Rectal smooth muscle tissue (tissue), 1 donor: ENCODE measurements around the gene ZFYVE27.

Source experiments
- H3K27ac ChIP-seq: one replicate; pipeline ENCODE4 v1.7.0; 2013; ENCODE audit warnings: low read depth, low read length, inconsistent platforms
- H3K27me3 ChIP-seq: one replicate; pipeline ENCODE4 v1.7.0; 2013; ENCODE audit warnings: low read length; ENCODE audit not compliant: control insufficient read depth, insufficient read depth
- H3K36me3 ChIP-seq: one replicate; pipeline ENCODE4 v1.7.0; 2013; ENCODE audit warnings: low read length; ENCODE audit not compliant: control insufficient read depth, insufficient read depth
- H3K4me1 ChIP-seq: one replicate; pipeline ENCODE4 v1.7.0; 2013; ENCODE audit warnings: low read length; ENCODE audit not compliant: control insufficient read depth, insufficient read depth
- H3K4me3 ChIP-seq: one replicate; pipeline ENCODE4 v1.7.0; 2013; ENCODE audit warnings: low read length
- H3K9ac ChIP-seq: one replicate; pipeline ENCODE4 v1.7.0; 2013; ENCODE audit warnings: low read length

ZFYVE27 gene

GRCh38 chr10:97740613-97741012 is 3.7 kb downstream of the ZFYVE27 start:
- Histone ChIP-seq H3K4me3 (no peak overlapping the region), H3K4me1 (peaks cover 13% of the 10 kb centered on the region), H3K36me3 (peaks cover 30% of the 10 kb centered on the region), H3K27ac (no peak overlapping the region), H3K27me3 (no peaks in the 10 kb centered on the region), H3K9ac (no peak overlapping the region)

- peaks cover 37% of the 10 kb centered on the region for H3K36me3 ChIP-seq
- H3K9ac ChIP-seq: no peak overlapping the region
- peaks cover 3% of the 10 kb centered on the region for H3K4me1 ChIP-seq
- H3K27ac ChIP-seq: no peak overlapping the region
- H3K4me3 ChIP-seq: no peak overlapping the region
- no peaks in the 10 kb centered on the region for H3K27me3 ChIP-seq
These were observed 6.4 kb downstream of the ZFYVE27 start for GRCh38 chr10:97743169-97743943.

- Histone ChIP-seq H3K27me3 (no peaks in the 10 kb centered on the region), H3K27ac (no peak overlapping the region), H3K36me3 (peaks cover 38% of the 10 kb centered on the region)
These were observed 7.6 kb downstream of the ZFYVE27 start for GRCh38 chr10:97744405-97745035.

GRCh38 chr10:97747573-97747972 is 10.6 kb downstream of the ZFYVE27 start:
- no peaks in the 10 kb centered on the region for H3K4me1 ChIP-seq
- no peaks in the 10 kb centered on the region for H3K27me3 ChIP-seq
- H3K4me3 ChIP-seq: no peak overlapping the region
- H3K36me3 ChIP-seq: peaks cover 56% of the 10 kb centered on the region
- H3K27ac ChIP-seq: no peak overlapping the region
- H3K9ac ChIP-seq: no peak overlapping the region

More at GRCh38 chr10:97744405-97745035, 7.6 kb downstream of the ZFYVE27 start:
- Histone ChIP-seq H3K4me1 (no peaks in the 10 kb centered on the region), H3K9ac (no peak overlapping the region), H3K4me3 (no peak overlapping the region)

- Histone ChIP-seq H3K4me3 (no peak overlapping the region), H3K27me3 (no peaks in the 10 kb centered on the region), H3K4me1 (no peaks in the 10 kb centered on the region), H3K27ac (no peak overlapping the region), H3K36me3 (peaks cover 58% of the 10 kb centered on the region), H3K9ac (no peak overlapping the region)
These were observed 11.2 kb downstream of the ZFYVE27 start for GRCh38 chr10:97748116-97748515.

- Histone ChIP-seq H3K9ac (no peak overlapping the region), H3K36me3 (peaks cover 66% of the 10 kb centered on the region), H3K27me3 (no peaks in the 10 kb centered on the region), H3K27ac (no peak overlapping the region), H3K4me3 (no peak overlapping the region), H3K4me1 (no peaks in the 10 kb centered on the region)
These were observed 16.0 kb downstream of the ZFYVE27 start for GRCh38 chr10:97752956-97753355.

- Histone ChIP-seq H3K9ac (no peak overlapping the region), H3K36me3 (peaks cover 58% of the 10 kb centered on the region), H3K27ac (no peak overlapping the region), H3K27me3 (no peaks in the 10 kb centered on the region), H3K4me3 (no peak overlapping the region), H3K4me1 (no peaks in the 10 kb centered on the region)
These were observed 17.8 kb downstream of the ZFYVE27 start for GRCh38 chr10:97754726-97755125.

GRCh38 chr10:97755718-97756117 is 18.8 kb downstream of the ZFYVE27 start:
- no peak overlapping the region for H3K27ac ChIP-seq
- H3K27me3 ChIP-seq: no peaks in the 10 kb centered on the region
- no peak overlapping the region for H3K4me3 ChIP-seq
- no peaks in the 10 kb centered on the region for H3K4me1 ChIP-seq
- no peak overlapping the region for H3K9ac ChIP-seq
- H3K36me3 ChIP-seq: peaks cover 58% of the 10 kb centered on the region

- Histone ChIP-seq H3K4me1 (no peaks in the 10 kb centered on the region), H3K36me3 (peaks cover 49% of the 10 kb centered on the region), H3K27ac (no peak overlapping the region), H3K27me3 (no peaks in the 10 kb centered on the region), H3K9ac (no peak overlapping the region), H3K4me3 (no peak overlapping the region)
These were observed 20.5 kb downstream of the ZFYVE27 start for GRCh38 chr10:97757471-97757870.

GRCh38 chr10:97759158-97759887 is 22.4 kb downstream of the ZFYVE27 start:
- Histone ChIP-seq H3K4me1 (no peaks in the 10 kb centered on the region), H3K4me3 (no peak overlapping the region), H3K36me3 (peaks cover 37% of the 10 kb centered on the region), H3K9ac (no peak overlapping the region), H3K27ac (no peak overlapping the region), H3K27me3 (no peaks in the 10 kb centered on the region)

GRCh38 chr10:97759946-97760345 is 23.0 kb downstream of the ZFYVE27 start:
- no peak overlapping the region for H3K27ac ChIP-seq
- peaks cover 31% of the 10 kb centered on the region for H3K36me3 ChIP-seq
- no peak overlapping the region for H3K4me3 ChIP-seq
- H3K9ac ChIP-seq: no peak overlapping the region
- H3K4me1 ChIP-seq: no peaks in the 10 kb centered on the region
- no peaks in the 10 kb centered on the region for H3K27me3 ChIP-seq

- H3K36me3 ChIP-seq: peaks cover 28% of the 10 kb centered on the region
- peak overlapping the region; percentile 10 for H3K27ac ChIP-seq
- H3K9ac ChIP-seq: no peak overlapping the region
- H3K4me3 ChIP-seq: no peak overlapping the region
- no peaks in the 10 kb centered on the region for H3K4me1 ChIP-seq
- no peaks in the 10 kb centered on the region for H3K27me3 ChIP-seq
These were observed 23.7 kb downstream of the ZFYVE27 start for GRCh38 chr10:97760461-97761257.
